HFFc6 (cell line): ENCODE results near the gene AGPAT3. TPM values are rescaled to one million over a fixed set of nuclear protein-coding genes. Genes with fewer than 3 reads are reported as not detected.

Experiments used
- DNase-seq: peaks from one replicate; pipeline ENCODE4 v3.0.0-alpha.2; 2018
- H3K27ac Mint-ChIP-seq: 2 replicates; pipeline ENCODE4 v1.8.0; 2020; ENCODE audit warnings: mild to moderate bottlenecking, mixed read lengths
- H3K27me3 Mint-ChIP-seq: 2 replicates; pipeline ENCODE4 v1.8.0; 2021; ENCODE audit warnings: mild to moderate bottlenecking, moderate library complexity, mixed read lengths; ENCODE audit not compliant: insufficient read depth
- H3K36me3 Mint-ChIP-seq: 2 replicates; pipeline ENCODE4 v1.8.0; 2021; ENCODE audit warnings: low read depth, mixed read lengths
- H3K4me1 Mint-ChIP-seq: 2 replicates; pipeline ENCODE4 v1.8.0; 2020; ENCODE audit warnings: low read depth, mixed read lengths
- H3K4me3 Mint-ChIP-seq: 2 replicates; pipeline ENCODE4 v1.8.0; 2020; ENCODE audit warnings: mild to moderate bottlenecking, moderate library complexity, mixed read lengths
- H3K9me3 Mint-ChIP-seq: 2 replicates; pipeline ENCODE4 v1.8.0; 2020; ENCODE audit warnings: mild to moderate bottlenecking, mixed read lengths
- total RNA-seq, 6 experiments: library from RNA; stranded (reverse); fragmentation: NEBNext Ultra II Directional; extraction: Animal tissue kit (Norgen Biotek cat#: 25700); gene quantifications; 2 replicates in 1 of 6; 3 replicates in 5 of 6; pipeline ENCODE4 v1.2.3, GENCODE V29; 2021
- TF ChIP-seq, protein P1 (sequence below): fragments of 200-600 bp; sonication (generic); IDR thresholded peaks from 2 replicates; pipeline ENCODE4 v1.5.0; 2021; ENCODE audit warnings: antibody characterized with exemption, mild to moderate bottlenecking

AGPAT3 gene
- total RNA-seq, 6 experiments from 2014 or later, result 94.6 to 114 (median 97.8) TPM

DNA sequence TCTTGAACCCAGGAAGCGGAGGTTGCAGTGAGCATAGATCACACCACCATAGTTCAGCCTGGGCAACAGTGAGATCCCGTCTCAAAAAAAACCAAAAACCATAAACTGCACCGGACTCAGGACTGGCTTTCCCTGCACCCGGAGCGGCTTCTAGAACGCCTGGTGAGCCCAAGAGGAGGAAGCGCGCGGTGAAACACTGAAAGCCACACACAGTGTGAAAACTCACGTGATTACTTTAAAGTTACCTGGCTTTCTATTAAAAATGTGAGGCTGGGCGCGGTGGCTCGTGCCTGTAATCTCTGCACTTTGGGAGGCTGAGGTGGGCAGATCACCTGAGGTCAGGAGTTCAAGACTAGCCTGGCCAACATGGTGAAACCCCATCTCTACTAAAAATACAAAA is 140.0 kb downstream of the AGPAT3 start:
- Mint-ChIP-seq H3K4me1 (peaks cover 30% of the 10 kb centered on the region), H3K4me3 (no peak overlapping the region), H3K27me3 (no peaks in the 10 kb centered on the region; the same call in none of the 2 replicates), H3K36me3 (no peaks in the 10 kb centered on the region), H3K27ac (peak overlapping the region; percentile 98), H3K9me3 (no peaks in the 10 kb centered on the region)
- TF ChIP-seq, protein P1, sequence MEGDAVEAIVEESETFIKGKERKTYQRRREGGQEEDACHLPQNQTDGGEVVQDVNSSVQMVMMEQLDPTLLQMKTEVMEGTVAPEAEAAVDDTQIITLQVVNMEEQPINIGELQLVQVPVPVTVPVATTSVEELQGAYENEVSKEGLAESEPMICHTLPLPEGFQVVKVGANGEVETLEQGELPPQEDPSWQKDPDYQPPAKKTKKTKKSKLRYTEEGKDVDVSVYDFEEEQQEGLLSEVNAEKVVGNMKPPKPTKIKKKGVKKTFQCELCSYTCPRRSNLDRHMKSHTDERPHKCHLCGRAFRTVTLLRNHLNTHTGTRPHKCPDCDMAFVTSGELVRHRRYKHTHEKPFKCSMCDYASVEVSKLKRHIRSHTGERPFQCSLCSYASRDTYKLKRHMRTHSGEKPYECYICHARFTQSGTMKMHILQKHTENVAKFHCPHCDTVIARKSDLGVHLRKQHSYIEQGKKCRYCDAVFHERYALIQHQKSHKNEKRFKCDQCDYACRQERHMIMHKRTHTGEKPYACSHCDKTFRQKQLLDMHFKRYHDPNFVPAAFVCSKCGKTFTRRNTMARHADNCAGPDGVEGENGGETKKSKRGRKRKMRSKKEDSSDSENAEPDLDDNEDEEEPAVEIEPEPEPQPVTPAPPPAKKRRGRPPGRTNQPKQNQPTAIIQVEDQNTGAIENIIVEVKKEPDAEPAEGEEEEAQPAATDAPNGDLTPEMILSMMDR, result no peak
- DNase-seq, result no peak

DNA sequence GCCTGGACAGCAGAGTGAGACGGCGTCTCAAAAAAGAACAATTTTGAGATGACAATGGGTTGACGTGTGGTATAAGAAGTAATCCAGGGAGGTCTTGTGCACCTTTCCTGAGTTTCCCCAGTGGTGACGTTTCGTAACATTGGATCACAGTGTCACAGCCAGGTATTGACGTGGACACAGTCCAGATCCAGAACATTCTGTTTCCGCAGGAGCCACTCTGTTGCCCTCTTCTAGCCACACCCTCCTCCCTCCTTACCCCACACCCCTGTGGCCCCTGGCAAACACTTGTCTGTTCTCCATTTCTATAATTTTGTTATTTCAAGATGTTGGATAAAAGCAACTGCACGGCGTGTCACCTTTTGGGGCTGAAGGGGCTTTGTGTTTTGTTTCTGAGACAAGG is 140.6 kb downstream of the AGPAT3 start:
- H3K27ac Mint-ChIP-seq, result peak overlapping the region; percentile 98
- TF ChIP-seq, protein P1, result no peak
- peaks cover 35% of the 10 kb centered on the region for H3K4me1 Mint-ChIP-seq
- H3K36me3 Mint-ChIP-seq, result no peaks in the 10 kb centered on the region
- no peak overlapping the region for H3K4me3 Mint-ChIP-seq
- H3K9me3 Mint-ChIP-seq, result no peaks in the 10 kb centered on the region
- DNase-seq, result no peak
- H3K27me3 Mint-ChIP-seq, result no peaks in the 10 kb centered on the region; the same call in none of the 2 replicates

- Mint-ChIP-seq H3K9me3 (no peaks in the 10 kb centered on the region), H3K27ac (peak overlapping the region; percentile 98), H3K36me3 (no peaks in the 10 kb centered on the region), H3K4me3 (peak overlapping the region; percentile 69), H3K27me3 (no peaks in the 10 kb centered on the region; the same call in none of the 2 replicates), H3K4me1 (peaks cover 38% of the 10 kb centered on the region)
- TF ChIP-seq, protein P1, result no peak
- DNase-seq, result peak; percentile 90
Observed at GRCh38 chr21:44006017-44006619, 141.1 kb downstream of the AGPAT3 start.

- Mint-ChIP-seq H3K4me3 (peak overlapping the region; percentile 69), H3K27ac (peak overlapping the region; percentile 98), H3K9me3 (no peaks in the 10 kb centered on the region), H3K4me1 (peaks cover 42% of the 10 kb centered on the region), H3K27me3 (no peaks in the 10 kb centered on the region; the same call in none of the 2 replicates), H3K36me3 (no peaks in the 10 kb centered on the region)
- TF ChIP-seq, protein P1, result no peak
- DNase-seq, result peak; percentile 49
Observed at GRCh38 chr21:44006656-44007055, 141.6 kb downstream of the AGPAT3 start.

DNA sequence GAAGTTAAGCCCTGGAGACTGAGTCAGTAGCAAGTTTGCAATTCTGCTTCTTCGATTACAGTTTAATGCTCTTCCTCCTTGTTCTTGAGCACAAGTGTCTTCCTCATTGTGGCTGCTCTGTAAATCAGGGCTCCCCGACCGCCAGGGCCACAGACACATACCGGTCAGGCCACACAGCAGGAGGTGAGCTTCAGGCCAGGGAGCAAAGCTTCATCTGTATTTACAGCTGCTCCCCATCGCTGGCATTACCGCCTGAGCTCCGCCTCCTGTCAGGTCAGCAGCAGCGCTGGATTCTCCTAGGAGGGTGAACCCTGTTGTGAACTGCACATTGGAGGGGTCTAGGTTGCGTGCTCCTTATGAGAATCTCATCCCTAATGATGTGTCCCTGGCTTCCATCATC is 145.4 kb downstream of the AGPAT3 start:
- TF ChIP-seq, protein P1, result no peak
- H3K27me3 Mint-ChIP-seq, result no peaks in the 10 kb centered on the region; the same call in none of the 2 replicates
- no peak for DNase-seq
- no peak overlapping the region; the same call in 1 of the 2 replicates for H3K4me3 Mint-ChIP-seq
- H3K27ac Mint-ChIP-seq, result peak overlapping the region; percentile 90
- H3K36me3 Mint-ChIP-seq, result no peaks in the 10 kb centered on the region; the same call in 1 of the 2 replicates
- no peaks in the 10 kb centered on the region for H3K9me3 Mint-ChIP-seq
- peaks cover 65% of the 10 kb centered on the region for H3K4me1 Mint-ChIP-seq
